SHP77 treated with DMSO at 0.1 percent for 48 hours (cell line): ENCODE measurements around the gene PLEKHA6.

Source experiments
- DNase-seq: peaks from one replicate; lab custom pipeline; 2025; lab: John Stamatoyannopoulos, UW

Gene PLEKHA6

GRCh38 chr1:204283711-204284651, 75.7 kb downstream of the PLEKHA6 start:
- no peak for DNase-seq

GRCh38 chr1:204282761-204283221, 76.9 kb downstream of the PLEKHA6 start:
- DNase-seq = no peak

GRCh38 chr1:204280099-204280961, 79.4 kb downstream of the PLEKHA6 start:
- no peak for DNase-seq

- no peak for DNase-seq
Observed at GRCh38 chr1:204278958-204279357, 80.8 kb downstream of the PLEKHA6 start.

GRCh38 chr1:204278251-204278650, 81.5 kb downstream of the PLEKHA6 start:
- DNase-seq = no peak

- DNase-seq = no peak
Observed at GRCh38 chr1:204277563-204278219, 82.0 kb downstream of the PLEKHA6 start.

GRCh38 chr1:204275695-204276370, 83.9 kb downstream of the PLEKHA6 start:
- DNase-seq = no peak

- no peak for DNase-seq
Observed at GRCh38 chr1:204274446-204274845, 85.3 kb downstream of the PLEKHA6 start.

GRCh38 chr1:204272505-204272904, 87.2 kb downstream of the PLEKHA6 start:
- no peak for DNase-seq

GRCh38 chr1:204271970-204272369, 87.8 kb downstream of the PLEKHA6 start:
- DNase-seq = no peak

GRCh38 chr1:204268101-204268500, 91.6 kb downstream of the PLEKHA6 start:
- no peak for DNase-seq

- DNase-seq = no peak
Observed at GRCh38 chr1:204267191-204267601, 92.5 kb downstream of the PLEKHA6 start.

- DNase-seq = no peak
Observed at GRCh38 chr1:204266504-204267034, 93.2 kb downstream of the PLEKHA6 start.

- DNase-seq = no peak
Observed at GRCh38 chr1:204265665-204266064, 94.1 kb downstream of the PLEKHA6 start.

- no peak for DNase-seq
Observed at GRCh38 chr1:204264805-204265204, 94.9 kb downstream of the PLEKHA6 start.

- no peak for DNase-seq
Observed at GRCh38 chr1:204263254-204263910, 96.3 kb downstream of the PLEKHA6 start.

- no peak for DNase-seq
Observed at GRCh38 chr1:204262506-204263253, 97.0 kb downstream of the PLEKHA6 start.

GRCh38 chr1:204261746-204262505, 97.8 kb downstream of the PLEKHA6 start:
- DNase-seq = no peak

GRCh38 chr1:204261266-204261665, 98.5 kb downstream of the PLEKHA6 start:
- no peak for DNase-seq
